GM21423 (cell line): Measurements from ENCODE around the gene FAM229A.

ENCODE experiments used
- ATAC-seq: cut with Tn5 transposase; IDR thresholded peaks from one replicate; pipeline ENCODE4 v1.9.1; 2021; ENCODE audit warnings: mild to moderate bottlenecking, moderate library complexity; ENCODE audit not compliant: unreplicated experiment

The FAM229A gene

DNA sequence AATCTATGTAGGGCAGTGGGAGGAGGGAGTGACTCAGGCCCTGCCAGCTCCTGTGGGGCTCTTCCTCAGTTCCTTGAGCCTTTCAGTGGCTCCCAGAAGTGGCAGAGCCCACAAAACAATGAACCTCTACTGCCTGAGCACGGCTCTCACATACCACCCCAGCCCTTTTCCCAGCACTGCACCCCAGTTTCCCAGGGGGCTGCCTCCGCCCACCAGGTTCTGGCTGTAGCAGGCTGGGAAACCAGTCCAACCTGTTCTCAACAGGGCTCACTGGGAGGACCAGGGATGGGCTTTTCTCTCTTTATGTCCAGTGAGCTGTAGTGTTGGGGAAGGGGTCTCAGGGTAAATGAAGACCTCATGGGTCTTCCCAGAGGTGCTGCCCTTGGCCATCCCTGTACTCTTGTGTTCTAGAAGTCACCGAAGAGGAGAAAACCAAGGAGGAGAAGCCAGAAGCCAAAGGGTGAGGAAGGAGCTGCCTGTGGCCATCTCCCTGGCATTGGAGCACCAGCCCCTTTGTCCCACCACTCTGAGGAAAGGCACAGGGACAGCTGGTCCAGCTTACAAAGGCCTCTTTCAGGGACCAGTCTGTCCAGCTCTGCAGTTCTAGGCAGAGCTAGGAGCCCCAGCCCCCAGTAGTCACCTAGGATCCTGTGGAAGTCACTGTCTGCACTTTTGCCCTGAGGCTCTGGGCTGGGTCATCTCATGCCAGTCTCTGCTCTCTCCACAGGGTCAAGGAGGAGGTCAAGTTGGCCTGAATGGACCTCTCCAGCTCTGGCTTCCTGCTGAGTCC lies 29.8 kb downstream of the FAM229A start:
- no peak for ATAC-seq

DNA sequence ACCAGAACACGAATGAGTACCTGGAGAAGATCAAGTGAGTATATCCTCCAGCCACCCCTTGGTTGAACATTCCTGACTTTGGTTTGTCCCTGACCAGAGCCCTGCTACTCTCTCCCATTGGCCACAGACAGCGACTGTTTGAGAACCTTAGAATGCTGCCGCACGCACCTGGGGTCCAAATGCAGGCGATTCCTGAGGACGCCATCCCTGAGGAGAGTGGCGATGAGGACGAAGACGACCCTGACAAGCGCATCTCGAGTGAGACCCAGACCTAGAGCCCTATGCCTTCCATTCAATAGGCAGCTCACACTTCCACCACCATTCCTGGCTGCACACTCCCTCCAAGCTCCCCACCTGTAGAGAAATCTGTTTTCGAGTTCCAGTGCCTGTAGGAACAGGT lies 30.7 kb downstream of the FAM229A start:
- no peak for ATAC-seq

DNA sequence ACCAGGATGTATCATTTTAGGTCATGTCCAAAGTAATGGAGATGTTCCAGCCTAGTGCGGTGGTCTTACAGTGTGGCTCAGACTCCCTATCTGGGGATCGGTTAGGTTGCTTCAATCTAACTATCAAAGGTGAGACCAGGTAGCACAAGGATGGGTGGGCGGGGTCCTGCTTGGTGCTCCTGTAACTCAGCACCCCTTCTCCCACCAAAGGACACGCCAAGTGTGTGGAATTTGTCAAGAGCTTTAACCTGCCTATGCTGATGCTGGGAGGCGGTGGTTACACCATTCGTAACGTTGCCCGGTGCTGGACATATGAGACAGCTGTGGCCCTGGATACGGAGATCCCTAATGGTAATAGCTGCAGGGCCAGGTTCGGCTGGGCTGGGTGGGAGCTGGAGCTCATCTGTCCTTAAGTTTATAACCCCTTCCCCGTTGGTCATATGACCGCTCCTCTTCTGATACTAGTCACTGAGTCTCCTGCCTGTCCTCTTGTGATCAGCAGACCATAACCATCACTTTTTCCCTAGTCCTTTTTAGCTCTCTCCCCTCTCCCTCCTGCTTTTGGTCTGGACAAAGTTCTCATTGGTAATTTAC lies 31.6 kb downstream of the FAM229A start:
- ATAC-seq: no peak

DNA sequence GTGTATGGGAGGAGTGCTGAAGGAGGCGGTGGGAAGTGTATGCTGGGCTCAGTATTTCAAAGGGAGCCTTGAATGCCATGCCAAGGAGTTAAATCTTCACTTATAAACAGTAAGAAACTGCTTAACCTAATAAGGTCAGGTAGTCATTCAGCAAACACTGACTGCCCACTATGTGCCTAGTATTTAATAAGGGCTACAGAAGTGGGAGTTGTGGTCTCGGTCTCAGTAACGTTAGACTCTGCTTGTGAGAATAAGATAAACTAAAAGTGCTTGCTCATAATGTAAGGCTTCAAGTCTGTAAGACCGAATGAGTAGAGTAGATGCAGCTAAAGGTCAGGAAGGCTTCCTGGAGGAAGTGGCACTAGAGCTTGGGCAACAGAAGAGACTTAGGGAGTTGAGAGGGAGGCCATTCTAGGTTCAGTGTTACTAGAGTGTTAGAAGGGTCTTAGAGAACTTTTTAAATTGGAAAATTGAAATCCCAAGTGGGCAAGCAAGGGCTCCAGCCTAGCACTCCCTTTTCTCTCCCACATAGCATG lies 32.3 kb downstream of the FAM229A start:
- no peak for ATAC-seq

DNA sequence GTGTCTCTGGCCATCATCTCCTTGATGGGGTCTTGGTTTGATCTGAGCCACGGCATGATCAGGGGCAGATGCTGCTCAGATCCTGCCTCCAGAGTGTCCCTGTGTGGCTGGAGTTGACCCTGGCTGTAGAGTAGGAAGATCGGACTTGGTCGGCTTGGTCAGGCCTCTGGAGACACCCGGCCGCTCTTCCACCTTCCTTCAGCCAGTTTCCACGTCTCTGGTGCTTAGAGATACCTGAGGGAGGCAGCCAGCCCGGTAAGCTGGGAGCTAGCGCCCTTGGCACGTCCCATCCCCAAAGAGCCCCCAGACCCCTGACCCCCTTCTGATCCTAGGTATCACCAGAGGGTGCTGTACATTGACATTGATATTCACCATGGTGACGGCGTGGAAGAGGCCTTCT lies 35.1 kb downstream of the FAM229A start:
- no peak for ATAC-seq

DNA sequence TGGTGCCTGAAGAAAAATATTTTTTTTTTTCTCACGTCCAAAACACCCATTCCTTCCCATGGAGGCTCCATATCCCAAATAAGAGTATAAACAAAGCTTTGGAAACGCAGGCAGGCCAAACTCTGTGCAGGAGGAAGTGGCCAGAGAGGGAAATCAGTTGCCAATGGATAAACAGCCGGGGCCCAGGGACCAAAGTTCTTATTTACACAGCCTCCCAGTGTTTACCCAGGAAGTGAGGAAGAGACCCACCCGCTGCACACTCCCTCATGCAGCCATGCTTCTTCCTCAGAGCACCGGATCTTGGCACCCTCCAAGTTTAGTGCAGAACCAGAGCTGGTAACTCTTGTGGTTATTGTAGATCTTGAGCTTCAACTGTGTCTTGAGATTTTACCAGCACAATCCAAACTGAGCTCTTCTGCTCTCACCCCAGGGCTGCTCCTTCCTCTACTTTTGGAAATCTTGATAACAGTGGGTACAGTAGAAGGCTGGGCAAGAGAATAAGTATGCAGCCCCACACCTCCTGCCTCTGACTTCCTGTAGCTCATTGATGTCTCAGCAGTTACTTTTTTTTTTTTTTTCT lies 40.5 kb downstream of the FAM229A start:
- no peak for ATAC-seq

DNA sequence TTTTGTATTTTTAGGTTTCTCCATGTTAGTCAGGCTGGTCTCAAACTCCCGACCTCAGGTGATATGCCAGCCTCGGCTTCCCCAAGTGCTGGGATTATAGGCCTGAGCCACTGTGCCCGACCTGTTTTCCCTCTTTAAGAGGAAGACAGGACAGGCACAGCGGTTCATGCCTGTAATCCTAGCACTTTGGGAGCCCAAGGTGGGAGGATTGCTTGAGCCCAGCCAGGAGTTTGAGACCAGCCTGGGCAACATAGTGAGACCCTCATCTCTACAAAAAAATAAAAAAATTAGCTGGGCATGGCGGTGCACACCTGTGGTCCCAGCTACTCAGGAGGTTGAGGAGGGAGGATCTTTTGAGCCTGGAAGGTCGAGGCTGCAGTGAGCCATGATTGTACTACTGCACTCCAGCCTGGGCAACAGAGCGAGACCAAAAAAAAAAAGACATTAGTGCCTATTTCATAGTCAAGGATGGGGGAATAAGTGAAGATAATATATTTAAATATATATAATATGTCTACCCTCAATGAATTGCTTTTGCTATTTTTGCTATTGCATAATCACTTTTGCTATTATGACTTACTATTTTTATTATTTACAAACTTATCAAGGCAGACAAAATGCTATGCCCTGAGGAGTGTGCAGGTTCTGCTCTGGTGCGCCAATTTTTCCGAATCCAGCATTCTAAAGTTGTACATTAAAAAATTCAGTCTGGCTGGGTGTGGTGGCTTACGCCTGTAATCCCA lies 44.0 kb downstream of the FAM229A start:
- ATAC-seq: no peak

DNA sequence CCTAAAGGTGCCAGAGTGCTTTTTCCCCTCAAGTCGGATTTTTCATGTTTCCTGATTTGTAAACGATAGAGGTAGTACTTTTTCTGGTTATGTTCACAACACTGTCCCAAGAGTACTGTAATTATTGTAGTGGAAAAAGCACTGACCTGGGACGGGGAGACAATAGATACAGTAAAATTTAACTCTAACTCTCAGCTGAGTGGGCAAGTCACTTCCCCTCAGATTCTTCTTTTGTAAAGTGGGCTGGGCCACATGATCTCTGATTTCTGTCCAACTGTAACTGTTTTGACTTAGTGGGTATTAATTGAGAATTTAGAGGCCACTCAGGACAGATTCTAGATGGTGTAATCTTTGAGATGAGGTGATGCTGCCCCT lies 45.4 kb downstream of the FAM229A start:
- ATAC-seq: no peak

DNA sequence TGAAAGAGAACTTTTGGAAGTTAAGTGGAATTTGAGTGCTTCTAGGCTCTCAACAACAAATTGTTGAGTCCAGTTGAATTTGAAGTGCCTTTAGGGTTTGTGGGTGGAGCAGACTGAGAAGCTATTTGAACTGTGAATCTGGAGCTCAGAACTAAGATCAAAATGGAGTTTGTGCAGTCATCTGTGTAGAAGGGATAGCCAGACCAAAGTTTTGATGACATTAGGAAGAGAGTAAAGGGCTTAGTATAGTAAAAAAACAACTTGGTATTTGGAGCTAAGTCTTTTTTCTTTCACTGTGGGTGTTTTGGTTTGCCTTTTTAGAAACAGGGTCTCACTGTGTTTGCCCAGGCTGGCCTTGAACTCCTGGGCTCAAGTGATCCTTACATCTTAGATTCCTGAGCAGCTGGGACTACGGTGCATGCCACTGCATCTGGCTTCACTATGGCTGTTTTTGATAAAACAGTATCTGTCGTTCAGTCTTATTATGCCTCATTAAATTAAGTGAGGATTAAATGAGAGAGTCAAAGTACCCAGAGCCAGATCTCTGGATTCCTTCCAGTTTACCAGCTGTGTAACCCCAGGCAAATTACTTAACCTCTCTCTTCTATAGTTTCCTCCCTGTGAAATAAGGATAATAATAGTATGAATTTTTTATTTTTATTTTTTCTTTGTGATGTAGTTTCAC lies 50.4 kb downstream of the FAM229A start:
- ATAC-seq: no peak
